Measurements from ENCODE around the gene WFIKKN1.

WFIKKN1 gene

GRCh38 chr16:598823-599739 is 31.7 kb upstream of the WFIKKN1 start:
- Histone ChIP-seq H3K9me3 (no peaks in the 10 kb centered on the region), H3K4me3 (ENCODE audit: low read depth, low read length) (no peak overlapping the region), H3K4me1 (no peaks in the 10 kb centered on the region), H3K36me3 (peaks cover 11% of the 10 kb centered on the region; the same call in 1 of the 2 replicates), H3K27me3 (no peaks in the 10 kb centered on the region)
- DNase-seq = no peak
- TF ChIP-seq CTCF (IDR thresholded peaks at IDR 0.05; ENCODE audit: low read depth, low read length) = no peak

- DNase-seq = no peak
- H3K36me3 ChIP-seq = peaks cover 11% of the 10 kb centered on the region; the same call in 1 of the 2 replicates
These were observed 30.0 kb upstream of the WFIKKN1 start for GRCh38 chr16:600781-601180.

GRCh38 chr16:603933-604332 is 26.9 kb upstream of the WFIKKN1 start:
- Histone ChIP-seq H3K4me3 (ENCODE audit: low read depth, low read length) (no peak overlapping the region), H3K4me1 (no peaks in the 10 kb centered on the region), H3K27me3 (no peaks in the 10 kb centered on the region), H3K9me3 (no peaks in the 10 kb centered on the region), H3K36me3 (peaks cover 4% of the 10 kb centered on the region; the same call in 1 of the 2 replicates)
- DNase-seq = no peak
- no peak for TF ChIP-seq CTCF (IDR thresholded peaks at IDR 0.05; ENCODE audit: low read depth, low read length)

More at GRCh38 chr16:600781-601180, 30.0 kb upstream of the WFIKKN1 start:
- Histone ChIP-seq H3K27me3 (no peaks in the 10 kb centered on the region), H3K4me3 (ENCODE audit: low read depth, low read length) (no peak overlapping the region), H3K4me1 (no peaks in the 10 kb centered on the region), H3K9me3 (no peaks in the 10 kb centered on the region)
- peak; percentile 54 for TF ChIP-seq CTCF (IDR thresholded peaks at IDR 0.05; ENCODE audit: low read depth, low read length)

- no peak for DNase-seq
- Histone ChIP-seq H3K36me3 (no peaks in the 10 kb centered on the region), H3K9me3 (no peaks in the 10 kb centered on the region), H3K4me3 (ENCODE audit: low read depth, low read length) (no peak overlapping the region), H3K27me3 (no peaks in the 10 kb centered on the region), H3K4me1 (no peaks in the 10 kb centered on the region)
- TF ChIP-seq CTCF (IDR thresholded peaks at IDR 0.05; ENCODE audit: low read depth, low read length) = no peak
These were observed 24.0 kb upstream of the WFIKKN1 start for GRCh38 chr16:606656-607307.

- Histone ChIP-seq H3K9me3 (no peaks in the 10 kb centered on the region), H3K4me3 (ENCODE audit: low read depth, low read length) (no peak overlapping the region), H3K36me3 (no peaks in the 10 kb centered on the region), H3K4me1 (no peaks in the 10 kb centered on the region), H3K27me3 (no peaks in the 10 kb centered on the region)
- DNase-seq = no peak
- TF ChIP-seq CTCF (IDR thresholded peaks at IDR 0.05; ENCODE audit: low read depth, low read length) = no peak
These were observed 22.8 kb upstream of the WFIKKN1 start for GRCh38 chr16:608019-608418.

- no peaks in the 10 kb centered on the region for H3K27me3 ChIP-seq
- no peaks in the 10 kb centered on the region for H3K9me3 ChIP-seq
- no peak for DNase-seq
- H3K4me3 ChIP-seq (ENCODE audit: low read depth, low read length) = no peak overlapping the region
- H3K36me3 ChIP-seq = no peaks in the 10 kb centered on the region
- TF ChIP-seq CTCF (IDR thresholded peaks at IDR 0.05; ENCODE audit: low read depth, low read length) = no peak
- H3K4me1 ChIP-seq = no peaks in the 10 kb centered on the region
These were observed 21.5 kb upstream of the WFIKKN1 start for GRCh38 chr16:609316-609715.

All from BE2C (cell line).